ENCODE data around the gene IGF2BP2.
"Not testable (repeated sequence)": the region's sequence is repeated elsewhere in the genome, so short reads cannot be mapped to it uniquely, and the experiment has no call there.

Gene IGF2BP2

DNA sequence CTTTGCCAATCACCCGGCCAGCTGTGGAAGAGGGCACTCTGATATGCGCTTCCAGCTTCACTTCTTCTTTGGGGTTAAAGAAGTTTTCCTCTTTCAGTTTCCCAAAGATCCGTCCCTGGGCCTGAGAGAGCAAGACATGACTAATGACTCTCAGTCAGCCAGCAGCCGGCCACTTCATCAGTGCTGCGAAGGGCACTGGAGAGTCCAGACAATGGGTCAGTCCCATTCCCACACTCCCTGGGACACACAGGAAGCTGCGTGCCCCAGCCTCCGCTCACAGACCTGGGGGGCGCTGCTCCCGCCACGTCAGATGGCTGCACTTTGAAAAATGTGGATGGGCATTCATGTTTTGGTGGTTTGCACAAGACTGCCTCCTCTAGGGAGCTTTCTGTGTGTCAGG, 175.4 kb downstream of the IGF2BP2 start:
- H3K27ac Mint-ChIP-seq (ENCODE audit: low read depth) = no peak overlapping the region
- no peak for ATAC-seq (replicated peaks; ENCODE audit: extremely low read depth, poor library complexity, severe bottlenecking)

DNA sequence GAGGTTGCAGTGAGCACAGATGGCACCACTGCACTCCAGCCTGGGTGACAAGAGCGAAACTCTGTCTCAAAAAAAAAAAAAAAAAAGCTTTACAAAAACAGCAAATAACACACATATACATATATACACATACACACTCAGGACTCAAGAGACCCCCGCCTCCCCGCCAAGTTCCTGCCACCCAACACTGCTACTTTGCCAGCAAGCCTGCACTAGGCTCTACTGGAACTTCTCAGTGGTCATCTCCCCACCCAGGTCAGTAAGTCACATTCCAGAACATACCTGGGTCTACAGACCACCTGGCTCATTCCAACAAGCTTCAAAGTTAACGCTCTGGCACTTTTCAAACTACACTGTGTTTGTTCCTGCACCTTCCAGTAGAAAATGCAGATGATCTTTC, 176.4 kb downstream of the IGF2BP2 start:
- no peaks in the 10 kb centered on the region for H3K9me3 Mint-ChIP-seq
- no peaks in the 10 kb centered on the region for H3K36me3 Mint-ChIP-seq (ENCODE audit: insufficient read depth)
- ATAC-seq (replicated peaks; ENCODE audit: extremely low read depth, poor library complexity, severe bottlenecking) (no peak), DNase-seq (ENCODE audit: low spot score in 2 of 2) (no peak)
- H3K27ac Mint-ChIP-seq (ENCODE audit: low read depth) = no peak overlapping the region
- H3K4me1 Mint-ChIP-seq = peaks cover 5% of the 10 kb centered on the region
- H3K27me3 Mint-ChIP-seq = peaks cover 53% of the 10 kb centered on the region
- no peak overlapping the region for H3K4me3 Mint-ChIP-seq

More for the DNA sequence above, 175.4 kb downstream of the IGF2BP2 start:
- Mint-ChIP-seq H3K9me3 (no peaks in the 10 kb centered on the region), H3K4me1 (peaks cover 5% of the 10 kb centered on the region), H3K4me3 (no peak overlapping the region), H3K36me3 (ENCODE audit: insufficient read depth) (no peaks in the 10 kb centered on the region), H3K27me3 (peaks cover 58% of the 10 kb centered on the region)
- no peak for DNase-seq (ENCODE audit: low spot score in 2 of 2)

DNA sequence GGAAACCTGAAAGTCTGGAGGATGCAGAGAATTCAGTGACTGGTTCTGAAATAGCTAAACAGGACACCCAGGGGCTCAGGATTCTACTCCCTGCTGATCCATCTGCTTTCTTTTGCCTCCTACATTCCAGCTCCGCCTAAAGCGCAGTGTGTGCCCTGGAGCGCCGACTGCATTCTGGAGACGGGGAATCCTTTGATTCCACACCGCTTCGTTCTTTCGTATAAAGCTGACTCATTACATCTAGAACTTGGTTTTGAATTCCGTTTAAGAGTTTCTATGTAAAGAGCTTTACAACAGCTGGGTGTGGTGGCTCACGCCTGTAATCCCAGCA, 177.0 kb downstream of the IGF2BP2 start:
- Mint-ChIP-seq H3K36me3 (ENCODE audit: insufficient read depth) (no peaks in the 10 kb centered on the region), H3K4me3 (no peak overlapping the region), H3K4me1 (peaks cover 5% of the 10 kb centered on the region), H3K27me3 (peaks cover 47% of the 10 kb centered on the region), H3K27ac (ENCODE audit: low read depth) (no peak overlapping the region), H3K9me3 (no peaks in the 10 kb centered on the region)
- no peak for ATAC-seq (replicated peaks; ENCODE audit: extremely low read depth, poor library complexity, severe bottlenecking)
- DNase-seq (ENCODE audit: low spot score in 2 of 2) = no peak

DNA sequence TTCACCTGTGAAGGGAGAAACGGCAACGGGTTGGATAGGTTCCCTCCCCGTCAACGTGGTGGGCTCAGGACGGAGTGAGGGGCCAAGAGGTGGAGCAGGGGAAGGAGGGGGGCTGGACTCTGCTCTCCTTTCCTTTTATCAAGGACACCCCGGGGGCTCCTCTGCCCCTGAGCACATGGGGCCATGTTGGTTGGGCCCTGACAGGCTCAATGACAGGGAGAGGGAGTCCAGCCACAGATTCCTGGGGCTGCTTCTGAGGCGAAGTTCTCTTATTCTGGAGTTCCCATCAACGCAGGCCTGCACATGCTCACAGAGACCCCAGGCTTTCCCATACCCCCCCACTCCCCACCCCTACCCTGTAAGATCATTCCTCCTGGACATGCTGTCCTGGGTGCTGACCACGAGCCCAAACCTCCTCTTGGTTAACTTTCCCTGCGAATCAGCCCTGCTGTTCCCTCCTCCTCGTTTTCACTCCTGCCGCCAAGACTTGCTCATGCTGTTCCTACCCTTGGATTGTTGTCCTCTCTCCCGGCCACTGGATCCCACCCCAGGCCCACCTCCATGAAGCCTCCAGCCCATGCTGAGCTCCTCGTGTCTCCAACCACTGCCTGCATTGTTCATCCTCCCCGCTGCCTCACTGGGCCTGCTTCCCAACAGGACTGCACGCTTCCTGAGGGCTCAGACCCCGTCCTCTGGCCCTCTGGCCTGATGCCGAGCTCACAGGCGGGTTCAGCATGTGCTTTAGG, 177.5 kb downstream of the IGF2BP2 start:
- H3K4me1 Mint-ChIP-seq = peaks cover 5% of the 10 kb centered on the region
- H3K36me3 Mint-ChIP-seq (ENCODE audit: insufficient read depth) = no peaks in the 10 kb centered on the region
- H3K27me3 Mint-ChIP-seq = peaks cover 43% of the 10 kb centered on the region
- H3K9me3 Mint-ChIP-seq = no peaks in the 10 kb centered on the region
- no peak overlapping the region for H3K27ac Mint-ChIP-seq (ENCODE audit: low read depth)
- DNase-seq (ENCODE audit: low spot score in 2 of 2) (no peak), ATAC-seq (replicated peaks; ENCODE audit: extremely low read depth, poor library complexity, severe bottlenecking) (no peak)
- no peak overlapping the region for H3K4me3 Mint-ChIP-seq

DNA sequence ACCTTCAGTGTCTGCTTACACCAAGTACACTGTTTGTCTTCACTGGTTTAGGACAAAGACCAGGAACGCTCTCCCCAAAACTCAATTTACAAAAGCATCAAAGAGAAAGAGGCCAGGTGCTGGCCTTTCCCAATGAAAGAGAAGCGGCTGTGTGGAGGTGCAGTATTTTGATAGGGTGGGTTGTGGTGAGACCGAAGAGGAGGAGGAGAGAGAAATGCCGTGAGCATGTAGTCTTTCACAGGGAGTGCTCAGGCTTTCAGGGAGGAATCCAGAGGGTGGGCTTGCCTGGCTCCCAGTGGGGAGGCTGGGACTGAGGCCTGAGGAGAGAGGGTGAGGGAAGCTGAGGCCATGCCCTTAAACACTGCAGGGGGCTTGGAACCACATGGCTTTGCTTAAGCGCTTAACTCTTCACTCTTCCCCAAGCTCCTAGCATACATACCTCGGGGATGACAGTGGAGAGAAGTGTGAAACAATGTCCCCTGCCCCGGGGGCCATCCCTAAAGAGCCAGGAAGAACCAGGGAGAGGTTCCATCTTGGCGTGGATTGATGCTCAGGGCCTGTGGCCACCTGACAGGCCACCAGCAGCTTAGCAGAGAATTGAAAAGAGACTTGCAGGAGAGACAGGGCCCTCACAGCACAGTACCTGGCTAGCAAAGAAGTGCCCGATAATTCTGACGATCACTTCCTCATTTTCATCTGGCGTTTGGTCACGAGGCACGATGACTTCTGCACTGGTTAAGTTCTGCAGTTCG, 178.3 kb downstream of the IGF2BP2 start:
- DNase-seq (ENCODE audit: low spot score in 2 of 2) = no peak
- H3K36me3 Mint-ChIP-seq (ENCODE audit: insufficient read depth) = no peaks in the 10 kb centered on the region

DNA sequence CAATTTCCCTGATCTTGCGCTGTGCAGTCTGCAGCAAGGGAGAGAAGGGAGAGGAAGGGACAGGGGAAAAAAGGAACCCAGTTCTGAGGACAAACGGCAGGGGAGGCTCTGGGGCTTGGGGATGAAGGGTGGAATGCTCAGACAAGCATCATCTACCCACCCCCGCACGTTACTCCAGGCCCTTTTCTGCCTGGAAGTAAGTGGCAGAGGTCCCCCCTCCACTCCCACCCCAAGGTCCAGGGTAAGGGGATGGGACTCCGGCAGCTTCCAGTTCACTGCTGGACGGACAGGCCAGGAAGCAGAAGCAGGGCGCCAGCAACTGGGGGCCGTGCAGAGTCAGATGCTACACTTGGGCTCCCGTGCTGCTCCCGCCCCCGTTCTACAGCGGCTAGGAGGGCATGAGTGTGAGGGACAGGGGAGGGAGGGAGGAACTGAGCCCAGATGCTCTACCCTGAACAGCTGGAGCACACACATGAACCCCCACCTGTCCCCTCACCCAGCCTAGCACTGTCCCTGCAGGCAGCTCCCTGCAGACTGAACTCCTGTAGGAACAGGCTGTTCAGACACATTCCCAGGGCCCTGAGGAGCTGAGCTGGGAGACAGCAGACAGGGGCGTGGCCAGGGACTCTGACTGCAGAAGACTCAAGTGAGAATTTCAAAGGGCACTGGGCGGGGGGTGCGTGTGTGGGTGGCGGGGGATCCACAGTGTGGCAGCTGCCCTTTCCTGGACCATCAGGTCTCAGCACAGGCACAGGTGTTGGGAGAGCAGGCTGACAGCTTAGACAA, 179.1 kb downstream of the IGF2BP2 start:
- DNase-seq (ENCODE audit: low spot score in 2 of 2) (no peak), ATAC-seq (replicated peaks; ENCODE audit: extremely low read depth, poor library complexity, severe bottlenecking) (no peak)
- Mint-ChIP-seq H3K9me3 (no peaks in the 10 kb centered on the region), H3K27ac (ENCODE audit: low read depth) (no peak overlapping the region), H3K27me3 (peaks cover 43% of the 10 kb centered on the region), H3K4me1 (peaks cover 5% of the 10 kb centered on the region), H3K36me3 (ENCODE audit: insufficient read depth) (no peaks in the 10 kb centered on the region), H3K4me3 (no peak overlapping the region)

More for the DNA sequence above, 178.3 kb downstream of the IGF2BP2 start:
- Mint-ChIP-seq H3K4me1 (peaks cover 5% of the 10 kb centered on the region), H3K4me3 (no peak overlapping the region), H3K27ac (ENCODE audit: low read depth) (no peak overlapping the region), H3K27me3 (peaks cover 43% of the 10 kb centered on the region), H3K9me3 (no peaks in the 10 kb centered on the region)
- ATAC-seq (replicated peaks; ENCODE audit: extremely low read depth, poor library complexity, severe bottlenecking) = no peak

DNA sequence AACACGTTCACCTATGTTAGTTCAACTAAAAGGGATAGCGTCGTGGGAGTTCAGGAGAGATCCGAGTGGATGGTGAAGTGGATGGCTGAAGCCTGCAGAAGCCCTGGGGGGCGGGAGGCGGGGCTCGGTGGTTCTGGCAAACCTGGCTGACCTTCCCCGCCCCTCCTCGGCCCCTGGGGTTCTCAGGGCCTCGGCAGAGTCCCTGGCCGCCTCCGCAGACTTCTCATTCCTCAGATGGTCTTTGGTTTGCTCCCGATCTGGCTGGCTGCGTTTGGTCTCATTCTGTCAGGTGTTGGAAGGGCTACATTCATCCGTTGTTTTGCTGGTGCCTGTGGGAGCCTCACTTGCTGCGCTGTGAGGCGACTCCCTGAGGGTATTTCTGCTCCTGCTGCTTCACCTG, 179.7 kb downstream of the IGF2BP2 start:
- H3K4me1 Mint-ChIP-seq; H3K36me3 Mint-ChIP-seq (ENCODE audit: insufficient read depth); H3K9me3 Mint-ChIP-seq; H3K4me3 Mint-ChIP-seq; ATAC-seq (replicated peaks; ENCODE audit: extremely low read depth, poor library complexity, severe bottlenecking); H3K27ac Mint-ChIP-seq (ENCODE audit: low read depth); DNase-seq (ENCODE audit: low spot score in 2 of 2): not testable (repeated sequence)
- peaks cover 43% of the 10 kb centered on the region for H3K27me3 Mint-ChIP-seq

DNA sequence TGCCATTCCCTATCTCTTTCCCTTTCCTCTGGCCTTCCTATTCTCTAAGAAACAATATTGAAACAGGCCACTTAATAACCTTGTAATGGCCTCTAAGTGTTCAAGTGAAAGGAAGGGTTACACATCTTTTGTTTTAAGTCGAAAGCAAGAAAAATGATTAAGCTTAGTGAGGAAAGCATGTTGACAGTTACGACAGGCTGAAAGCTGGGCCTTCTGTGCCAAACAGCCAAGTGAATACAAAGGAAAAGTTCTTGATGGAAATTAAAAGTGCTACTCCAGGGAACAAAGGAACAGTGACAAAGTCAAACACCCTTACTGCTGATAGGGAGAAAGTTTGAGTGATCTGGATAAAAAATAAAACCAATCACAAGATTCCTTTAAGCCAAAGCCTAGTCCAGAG, 184.5 kb downstream of the IGF2BP2 start:
- Mint-ChIP-seq H3K36me3 (ENCODE audit: insufficient read depth) (no peaks in the 10 kb centered on the region), H3K27ac (ENCODE audit: low read depth) (no peak overlapping the region), H3K9me3 (no peaks in the 10 kb centered on the region), H3K4me3 (no peak overlapping the region), H3K27me3 (peaks cover 15% of the 10 kb centered on the region), H3K4me1 (no peaks in the 10 kb centered on the region)
- DNase-seq (ENCODE audit: low spot score in 2 of 2) (no peak), ATAC-seq (replicated peaks; ENCODE audit: extremely low read depth, poor library complexity, severe bottlenecking) (no peak)

DNA sequence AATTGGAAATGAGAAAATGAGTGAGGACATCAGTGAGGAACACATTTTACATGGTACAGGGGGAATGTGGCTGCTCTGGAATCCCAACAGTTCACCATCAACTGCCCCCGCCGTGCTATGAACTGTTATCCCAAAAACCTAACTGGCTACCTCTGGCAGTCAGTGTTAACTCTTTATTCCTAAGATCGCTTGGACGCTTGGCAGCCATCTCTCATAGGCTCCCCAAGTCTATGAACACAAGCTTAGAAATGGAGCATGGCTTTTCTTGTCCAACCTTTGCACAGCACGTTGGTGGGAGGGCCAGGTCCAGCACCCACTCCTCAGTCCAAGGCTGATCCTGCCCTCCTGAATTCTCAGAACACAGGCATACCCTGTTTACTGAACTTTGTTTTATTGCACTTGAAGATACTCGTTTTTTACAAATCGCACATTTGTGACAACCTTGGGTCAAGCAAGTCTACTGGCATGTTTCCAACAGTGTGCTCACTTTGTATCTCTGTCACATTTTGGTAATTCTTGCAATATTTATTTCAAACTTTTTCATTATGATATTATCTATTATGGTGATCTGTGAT, 185.1 kb downstream of the IGF2BP2 start:
- Mint-ChIP-seq H3K4me1 (no peaks in the 10 kb centered on the region), H3K27me3 (peaks cover 11% of the 10 kb centered on the region), H3K27ac (ENCODE audit: low read depth) (no peak overlapping the region), H3K9me3 (no peaks in the 10 kb centered on the region), H3K4me3 (no peak overlapping the region), H3K36me3 (ENCODE audit: insufficient read depth) (no peaks in the 10 kb centered on the region)
- DNase-seq (ENCODE audit: low spot score in 2 of 2) = no peak
- ATAC-seq (replicated peaks; ENCODE audit: extremely low read depth, poor library complexity, severe bottlenecking) = no peak

DNA sequence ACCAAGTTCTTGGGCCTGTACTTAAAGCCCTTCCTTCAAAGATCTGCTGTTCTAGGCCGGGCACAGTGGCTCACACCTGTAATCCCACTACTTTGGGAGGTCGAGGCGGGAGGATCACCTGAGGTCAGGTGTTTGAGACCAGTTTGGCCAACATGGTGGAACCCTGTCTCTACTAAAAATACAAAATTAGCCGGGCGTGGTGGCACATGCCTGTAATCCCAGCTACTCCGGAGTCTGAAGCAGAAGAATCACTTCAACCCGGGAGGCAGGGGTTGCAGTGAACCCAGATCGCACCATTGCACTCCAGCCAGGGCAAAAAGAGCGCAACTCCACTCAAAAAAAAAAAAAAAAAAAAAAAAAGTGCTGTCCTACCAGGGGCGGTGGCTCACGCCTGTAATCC, 186.2 kb downstream of the IGF2BP2 start:
- not testable (repeated sequence) for ATAC-seq (replicated peaks; ENCODE audit: extremely low read depth, poor library complexity, severe bottlenecking); DNase-seq (ENCODE audit: low spot score in 2 of 2); H3K4me1 Mint-ChIP-seq; H3K4me3 Mint-ChIP-seq; H3K36me3 Mint-ChIP-seq (ENCODE audit: insufficient read depth); H3K9me3 Mint-ChIP-seq; H3K27ac Mint-ChIP-seq (ENCODE audit: low read depth)
- H3K27me3 Mint-ChIP-seq = peaks cover 11% of the 10 kb centered on the region

DNA sequence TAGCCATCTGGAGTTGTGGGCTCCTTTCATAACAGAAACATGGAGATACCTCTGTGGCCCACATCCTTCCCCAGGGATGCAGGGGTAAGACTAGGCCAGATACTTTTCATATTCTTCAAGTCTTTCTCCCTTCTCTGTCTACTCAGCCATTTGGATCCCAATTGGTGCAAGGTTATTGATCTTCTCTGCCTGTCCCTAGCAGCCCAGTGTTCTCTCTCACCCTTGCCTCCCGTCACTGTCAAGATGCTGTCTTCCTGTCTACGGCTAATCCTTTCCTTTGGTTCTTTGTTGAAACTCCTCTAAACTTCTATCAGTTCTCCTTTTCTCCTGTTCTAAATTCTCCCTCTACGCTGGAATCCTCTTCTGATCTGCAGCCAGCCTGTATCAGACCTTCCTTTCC, 187.5 kb downstream of the IGF2BP2 start:
- H3K27me3 Mint-ChIP-seq = peaks cover 11% of the 10 kb centered on the region
- no peak for DNase-seq (ENCODE audit: low spot score in 2 of 2)
- H3K27ac Mint-ChIP-seq (ENCODE audit: low read depth) = no peak overlapping the region
- H3K9me3 Mint-ChIP-seq = no peaks in the 10 kb centered on the region
- peaks cover 3% of the 10 kb centered on the region for H3K36me3 Mint-ChIP-seq (ENCODE audit: insufficient read depth)
- no peaks in the 10 kb centered on the region for H3K4me1 Mint-ChIP-seq
- H3K4me3 Mint-ChIP-seq = no peak overlapping the region
- ATAC-seq (replicated peaks; ENCODE audit: extremely low read depth, poor library complexity, severe bottlenecking) = no peak

DNA sequence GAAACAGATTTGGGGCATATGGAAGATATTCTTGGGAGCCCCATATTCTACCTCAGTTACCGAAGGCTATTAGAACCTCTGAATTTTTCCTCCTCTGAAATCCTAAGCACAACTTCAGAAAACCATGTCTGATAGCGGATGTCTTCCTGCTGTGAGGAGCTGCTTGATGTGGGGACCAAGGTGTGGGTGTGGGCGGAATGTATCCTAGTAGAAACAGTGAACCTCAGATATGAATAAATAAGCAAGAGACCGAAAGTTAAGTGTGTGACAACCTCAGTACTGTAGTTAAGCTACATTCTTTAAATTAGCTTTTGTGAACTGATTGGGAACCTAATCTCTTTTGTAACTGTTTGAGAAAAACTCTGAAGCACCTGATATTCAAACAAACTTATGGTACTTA, 191.8 kb downstream of the IGF2BP2 start:
- H3K27ac Mint-ChIP-seq (ENCODE audit: low read depth) = no peak overlapping the region
- no peak for ATAC-seq (replicated peaks; ENCODE audit: extremely low read depth, poor library complexity, severe bottlenecking)
- no peaks in the 10 kb centered on the region for H3K9me3 Mint-ChIP-seq

More for the DNA sequence above, 191.8 kb downstream of the IGF2BP2 start:
- Mint-ChIP-seq H3K4me3 (no peak overlapping the region), H3K27me3 (peaks cover 9% of the 10 kb centered on the region), H3K36me3 (ENCODE audit: insufficient read depth) (peaks cover 22% of the 10 kb centered on the region), H3K4me1 (no peaks in the 10 kb centered on the region)
- DNase-seq (ENCODE audit: low spot score in 2 of 2) = no peak
